Measurements from ENCODE around the gene DUSP16. TPM values are rescaled to one million over a fixed set of nuclear protein-coding genes. Genes with fewer than 3 reads are reported as not detected.

DUSP16 gene
- total RNA-seq, 1 experiment from 2014 or later, result 10.6 TPM

GRCh38 chr12:12611512-12612306 is 49.0 kb upstream of the DUSP16 start, which contains the start of gene CREBL2:
Gene CREBL2, plus strand, starts transcription at chr12:12611876. Its CDS starts 297 bp downstream, at chr12:12612173.
- H3K4me1 ChIP-seq (ENCODE audit: insufficient read depth, low read length, poor library complexity, severe bottlenecking), result peaks cover 5% of the 10 kb centered on the region
- no peaks in the 10 kb centered on the region for H3K9me3 ChIP-seq (ENCODE audit: low read depth, low read length, poor library complexity, severe bottlenecking)
- peak within 1 kb of the TSS; percentile 77 for H3K4me3 ChIP-seq (ENCODE audit: low read depth, low read length, poor library complexity, severe bottlenecking)
- TF ChIP-seq CTCF (conservative IDR thresholded peaks at IDR 0.05; ENCODE audit: low read depth, low read length), result no peak
- no peak for TF ChIP-seq EZH2 (IDR thresholded peaks at IDR 0.05; ENCODE audit: borderline replicate concordance, low read depth, low read length, poor library complexity, severe bottlenecking)
- no TSS peak for BruUV-seq (replicated peaks)
- no peaks in the 10 kb centered on the region for H3K27me3 ChIP-seq (replicated peaks; ENCODE audit: insufficient read depth, low read depth, low read length, poor library complexity)
- no peaks in the 10 kb centered on the region for H3K36me3 ChIP-seq (ENCODE audit: insufficient read depth, low read length, poor library complexity, severe bottlenecking)
- intact Hi-C loops (cut with micrococcal nuclease; ENCODE audit: unreplicated experiment), result loop anchor here (2.0 to 5.0 kb wide), 2 partner anchors 45 to 91 kb away; no protein-coding TSS in a partner anchor
- POLR2A ChIA-PET (ENCODE audit: low non-redundant PET), result interaction anchor here (0.6 kb wide), 1 partner anchor 825 kb away, joined by 3 read pairs; no protein-coding TSS in a partner anchor
- peak within 1 kb of the TSS; percentile 87 for H3K27ac ChIP-seq (ENCODE audit: low read depth, low read length, poor library complexity, severe bottlenecking)
- DNase-seq (ENCODE audit: low spot score), result peak; percentile 97
- CTCF ChIA-PET, result no interaction called here

GRCh38 chr12:12610711-12611110 is 48.0 kb upstream of the DUSP16 start:
- Histone ChIP-seq H3K9me3 (ENCODE audit: low read depth, low read length, poor library complexity, severe bottlenecking) (no peaks in the 10 kb centered on the region), H3K36me3 (ENCODE audit: insufficient read depth, low read length, poor library complexity, severe bottlenecking) (no peaks in the 10 kb centered on the region), H3K27ac (ENCODE audit: low read depth, low read length, poor library complexity, severe bottlenecking) (peak overlapping the region; percentile 87), H3K4me1 (ENCODE audit: insufficient read depth, low read length, poor library complexity, severe bottlenecking) (peaks cover 5% of the 10 kb centered on the region), H3K27me3 (replicated peaks; ENCODE audit: insufficient read depth, low read depth, low read length, poor library complexity) (no peaks in the 10 kb centered on the region), H3K4me3 (ENCODE audit: low read depth, low read length, poor library complexity, severe bottlenecking) (no peak overlapping the region)
- POLR2A ChIA-PET (ENCODE audit: low non-redundant PET), result no interaction called here
- intact Hi-C loops (cut with micrococcal nuclease; ENCODE audit: unreplicated experiment), result loop anchor here (2.0 to 5.0 kb wide), 2 partner anchors 46 to 92 kb away; no protein-coding TSS in a partner anchor
- DNase-seq (ENCODE audit: low spot score), result no peak
- BruUV-seq (replicated peaks), result no TSS peak
- CTCF ChIA-PET, result no interaction called here
- no peak for TF ChIP-seq EZH2 (IDR thresholded peaks at IDR 0.05; ENCODE audit: borderline replicate concordance, low read depth, low read length, poor library complexity, severe bottlenecking)
- no peak for TF ChIP-seq CTCF (conservative IDR thresholded peaks at IDR 0.05; ENCODE audit: low read depth, low read length)

- POLR2A ChIA-PET (ENCODE audit: low non-redundant PET), result no interaction called here
- DNase-seq (ENCODE audit: low spot score), result no peak
- Histone ChIP-seq H3K27me3 (replicated peaks; ENCODE audit: insufficient read depth, low read depth, low read length, poor library complexity) (no peaks in the 10 kb centered on the region), H3K4me1 (ENCODE audit: insufficient read depth, low read length, poor library complexity, severe bottlenecking) (peaks cover 5% of the 10 kb centered on the region), H3K9me3 (ENCODE audit: low read depth, low read length, poor library complexity, severe bottlenecking) (no peaks in the 10 kb centered on the region), H3K4me3 (ENCODE audit: low read depth, low read length, poor library complexity, severe bottlenecking) (no peak overlapping the region), H3K27ac (ENCODE audit: low read depth, low read length, poor library complexity, severe bottlenecking) (no peak overlapping the region), H3K36me3 (ENCODE audit: insufficient read depth, low read length, poor library complexity, severe bottlenecking) (no peaks in the 10 kb centered on the region)
- TF ChIP-seq CTCF (conservative IDR thresholded peaks at IDR 0.05; ENCODE audit: low read depth, low read length) (no peak), EZH2 (IDR thresholded peaks at IDR 0.05; ENCODE audit: borderline replicate concordance, low read depth, low read length, poor library complexity, severe bottlenecking) (no peak)
- CTCF ChIA-PET, result no interaction called here
- intact Hi-C loops (cut with micrococcal nuclease; ENCODE audit: unreplicated experiment), result loop anchor here (2.0 to 5.0 kb wide), 2 partner anchors 47 to 93 kb away; no protein-coding TSS in a partner anchor
- no TSS peak for BruUV-seq (replicated peaks)
These were observed 47.0 kb upstream of the DUSP16 start for GRCh38 chr12:12609692-12610091.
